GM19193 (cell line): Measurements from ENCODE around the gene FRMD4A.

Experiments
- POLR2A ChIP-seq: IDR thresholded peaks from 4 replicates; pipeline ENCODE4 v1.6.1; 2011; ENCODE audit not compliant: insufficient read depth, insufficient read length; ENCODE audit errors: extremely low read depth

The FRMD4A gene

DNA sequence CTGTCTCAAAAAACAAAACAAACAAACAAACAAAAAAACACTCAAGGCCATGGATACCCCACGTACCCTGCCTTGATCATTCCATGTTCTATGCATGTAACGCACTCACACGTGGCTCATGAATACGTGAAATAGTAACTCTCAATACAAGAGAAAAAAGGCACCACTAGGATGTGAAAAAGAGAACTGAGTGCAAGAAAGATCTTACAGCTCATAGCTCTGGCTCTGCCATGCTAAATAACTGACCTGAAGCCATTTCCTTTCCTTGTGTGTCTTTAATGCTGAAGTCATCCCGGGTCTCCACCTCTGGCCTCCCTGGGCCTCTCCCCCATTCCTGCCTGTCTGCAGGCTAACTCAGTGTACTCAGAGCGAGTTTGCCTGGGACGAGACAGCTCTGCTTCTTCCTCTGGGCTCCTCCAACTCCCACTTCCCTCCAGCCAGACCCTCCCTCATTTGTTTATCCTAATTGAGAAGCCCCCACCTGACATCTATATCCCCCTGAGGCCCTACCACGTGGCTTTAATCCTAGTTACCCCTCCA lies 626.7 kb downstream of the FRMD4A start:
- no peak for TF ChIP-seq POLR2A

DNA sequence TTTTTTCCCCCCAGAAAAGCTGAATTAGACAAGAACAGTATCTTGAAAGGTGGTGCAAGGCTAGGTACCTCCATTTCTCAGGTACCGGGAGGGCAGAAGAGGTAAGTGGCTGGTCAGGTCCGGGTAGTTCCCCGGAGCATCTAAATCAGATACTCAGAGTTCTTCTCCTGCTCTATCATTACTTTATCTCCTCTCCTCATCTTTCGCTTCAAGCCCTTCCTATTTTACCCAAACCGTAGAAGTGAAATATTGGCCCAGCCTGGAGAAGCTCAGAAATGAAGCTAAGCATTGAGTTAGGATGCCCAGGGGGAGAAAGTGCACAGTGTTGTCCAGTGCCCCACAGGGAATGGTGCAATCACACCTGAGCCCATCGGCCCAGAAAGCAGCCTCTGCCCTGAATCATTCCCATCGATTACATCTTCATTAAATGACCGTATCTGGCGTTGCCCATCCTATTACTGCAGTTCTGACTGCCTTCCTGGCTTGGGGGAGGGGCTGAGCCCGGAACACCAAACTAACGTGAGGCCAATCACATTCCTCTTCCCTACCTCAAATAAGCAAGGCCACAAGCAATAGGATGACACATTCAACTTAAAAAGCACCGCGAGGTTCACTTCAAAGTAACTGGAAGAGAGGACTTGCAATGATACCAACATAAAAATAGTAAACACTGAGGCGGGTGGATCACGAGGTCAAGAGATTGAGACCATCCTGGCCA lies 627.5 kb downstream of the FRMD4A start:
- TF ChIP-seq POLR2A = no peak

DNA sequence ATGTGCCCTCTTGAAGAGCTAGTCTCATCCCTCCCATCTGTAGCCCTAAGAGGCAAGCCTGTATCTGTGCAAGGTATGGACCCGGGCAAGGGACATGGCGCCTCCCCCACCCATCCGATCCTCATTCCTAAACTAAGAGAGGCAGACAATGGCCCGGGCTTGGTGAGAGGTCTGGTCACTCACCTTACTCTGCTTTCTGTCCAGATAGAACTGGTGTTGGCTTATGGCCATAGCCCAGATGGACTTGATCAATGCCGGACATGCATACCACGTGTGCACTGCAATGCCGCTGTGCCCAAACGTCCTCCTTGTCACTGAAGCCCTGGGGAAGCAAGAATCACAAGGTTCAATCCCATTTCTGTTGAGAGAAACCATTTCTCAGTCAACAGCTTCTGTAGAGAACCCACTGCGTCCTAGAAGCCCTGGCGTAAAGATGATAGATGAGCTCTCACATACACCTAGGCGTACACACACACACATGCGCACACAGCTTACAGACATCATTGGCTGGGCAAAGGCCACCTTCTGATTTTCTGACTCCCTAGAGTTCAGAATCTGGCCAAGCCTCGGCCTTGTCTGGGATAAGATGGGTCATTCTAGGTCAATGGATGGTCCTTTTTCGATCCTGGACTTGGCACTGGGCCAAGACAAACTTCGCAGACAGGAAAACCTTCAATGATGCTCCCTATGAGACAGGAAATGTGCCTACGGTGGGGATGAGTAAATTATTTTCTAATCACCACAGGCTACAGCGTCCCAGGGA lies 629.4 kb downstream of the FRMD4A start:
- TF ChIP-seq POLR2A = no peak

DNA sequence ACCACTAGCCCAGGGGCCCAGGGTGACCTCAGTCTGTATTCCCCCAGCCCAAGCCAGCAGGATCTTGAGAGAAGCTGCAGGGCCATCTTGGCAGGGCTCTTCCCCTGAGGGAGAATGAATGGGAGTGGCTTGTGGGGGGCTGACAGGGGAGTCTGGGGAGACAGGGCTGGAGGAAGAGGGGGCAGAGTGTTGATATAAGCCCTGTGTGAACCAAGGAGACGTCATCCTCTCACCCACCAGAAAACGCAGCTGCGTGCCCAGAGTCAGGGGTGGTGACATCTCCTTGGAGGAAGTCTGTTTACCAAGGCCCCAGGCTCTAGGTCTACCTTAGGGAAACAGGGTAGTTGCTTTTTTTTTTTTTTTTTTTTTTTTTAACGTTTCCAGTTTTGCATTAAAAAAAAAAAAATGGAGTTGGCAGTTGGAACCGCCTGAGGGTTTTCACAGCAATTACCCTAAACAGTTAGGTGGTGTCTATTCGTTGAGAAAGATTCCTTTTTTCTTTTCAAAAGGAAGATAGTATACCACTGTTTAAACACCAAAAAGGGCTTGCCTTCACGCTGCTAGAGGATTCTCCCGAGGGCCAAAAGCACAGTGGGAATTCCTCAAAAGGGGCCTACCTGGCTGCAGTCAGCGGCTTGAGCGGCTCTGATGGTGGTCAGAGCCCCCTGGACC lies 630.1 kb downstream of the FRMD4A start:
- no peak for TF ChIP-seq POLR2A

DNA sequence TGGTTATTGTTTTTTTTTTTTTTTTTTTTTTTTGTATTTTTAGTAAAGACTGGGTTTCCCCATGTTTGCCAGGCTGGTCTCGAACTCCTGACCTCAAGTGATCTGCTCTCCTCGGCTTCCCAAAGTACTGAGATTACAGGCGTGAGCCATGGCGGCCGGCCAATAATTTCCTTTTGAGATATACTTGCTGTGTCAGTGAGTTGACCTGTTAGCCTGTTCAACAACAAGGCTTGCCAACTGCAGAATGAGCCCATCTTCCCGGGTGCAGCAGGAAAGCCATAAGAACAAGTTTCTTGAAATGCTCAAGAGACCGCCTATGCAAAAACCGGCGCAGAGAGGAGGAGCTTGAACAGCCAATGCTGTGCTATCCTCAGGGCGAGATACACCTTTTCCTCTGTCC lies 631.5 kb downstream of the FRMD4A start:
- no peak for TF ChIP-seq POLR2A

DNA sequence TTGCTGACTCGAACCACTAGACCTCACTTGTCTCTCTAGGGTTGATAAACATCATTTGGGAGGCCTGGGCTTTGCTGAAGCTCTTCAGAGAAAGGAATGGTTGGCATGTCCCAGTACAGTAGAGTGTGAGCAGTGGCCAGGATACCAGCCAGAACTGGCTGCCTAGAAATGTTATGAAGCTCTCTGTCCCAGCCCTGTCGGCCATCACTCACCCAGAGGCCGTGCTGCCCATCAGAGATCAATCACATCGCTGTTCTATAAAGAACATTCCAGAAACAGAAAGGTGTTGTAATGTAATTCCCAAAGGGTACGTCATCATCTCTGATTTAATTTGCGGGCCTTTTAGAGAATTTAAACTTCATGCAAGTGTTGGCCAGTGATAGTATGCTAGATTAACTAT lies 632.5 kb downstream of the FRMD4A start:
- TF ChIP-seq POLR2A = no peak

DNA sequence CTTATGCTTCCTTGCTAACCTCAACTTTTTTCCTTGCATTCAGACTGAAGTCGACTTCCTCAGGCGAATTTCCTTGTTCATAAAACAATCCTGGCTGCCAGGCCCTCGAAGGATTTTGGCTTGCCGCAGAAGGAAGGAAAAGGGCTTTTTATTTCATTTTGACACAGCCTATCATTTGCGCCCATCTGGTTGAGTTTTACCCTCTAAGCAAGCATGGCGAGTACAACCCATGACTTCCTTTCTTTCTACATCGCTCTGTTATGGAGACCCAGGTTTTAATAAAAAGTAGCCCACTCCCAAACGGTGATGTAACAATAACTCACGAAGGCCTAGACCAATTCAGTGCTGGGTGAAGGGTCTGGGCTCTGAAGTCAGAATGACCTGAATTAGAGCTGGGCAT lies 634.7 kb downstream of the FRMD4A start:
- no peak for TF ChIP-seq POLR2A

DNA sequence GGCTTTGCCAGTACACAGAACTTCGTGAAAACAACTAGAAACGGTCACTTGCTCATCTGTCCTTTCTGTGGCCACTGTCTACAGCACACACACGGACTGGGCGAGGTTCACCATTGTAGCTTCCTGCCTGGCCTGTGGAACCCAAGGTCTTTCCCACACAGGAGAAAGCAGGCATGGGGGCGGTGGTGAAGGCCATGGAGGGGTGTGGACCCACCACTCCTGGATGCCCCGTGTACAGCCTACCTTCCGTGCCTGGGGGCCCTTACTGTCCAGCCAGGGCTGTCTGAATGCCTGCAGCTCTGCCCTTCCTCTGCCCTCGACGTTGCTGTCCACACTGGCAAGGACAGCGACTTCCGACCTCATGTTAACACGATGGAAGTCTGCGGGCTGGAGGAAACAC lies 635.1 kb downstream of the FRMD4A start:
- no peak for TF ChIP-seq POLR2A

DNA sequence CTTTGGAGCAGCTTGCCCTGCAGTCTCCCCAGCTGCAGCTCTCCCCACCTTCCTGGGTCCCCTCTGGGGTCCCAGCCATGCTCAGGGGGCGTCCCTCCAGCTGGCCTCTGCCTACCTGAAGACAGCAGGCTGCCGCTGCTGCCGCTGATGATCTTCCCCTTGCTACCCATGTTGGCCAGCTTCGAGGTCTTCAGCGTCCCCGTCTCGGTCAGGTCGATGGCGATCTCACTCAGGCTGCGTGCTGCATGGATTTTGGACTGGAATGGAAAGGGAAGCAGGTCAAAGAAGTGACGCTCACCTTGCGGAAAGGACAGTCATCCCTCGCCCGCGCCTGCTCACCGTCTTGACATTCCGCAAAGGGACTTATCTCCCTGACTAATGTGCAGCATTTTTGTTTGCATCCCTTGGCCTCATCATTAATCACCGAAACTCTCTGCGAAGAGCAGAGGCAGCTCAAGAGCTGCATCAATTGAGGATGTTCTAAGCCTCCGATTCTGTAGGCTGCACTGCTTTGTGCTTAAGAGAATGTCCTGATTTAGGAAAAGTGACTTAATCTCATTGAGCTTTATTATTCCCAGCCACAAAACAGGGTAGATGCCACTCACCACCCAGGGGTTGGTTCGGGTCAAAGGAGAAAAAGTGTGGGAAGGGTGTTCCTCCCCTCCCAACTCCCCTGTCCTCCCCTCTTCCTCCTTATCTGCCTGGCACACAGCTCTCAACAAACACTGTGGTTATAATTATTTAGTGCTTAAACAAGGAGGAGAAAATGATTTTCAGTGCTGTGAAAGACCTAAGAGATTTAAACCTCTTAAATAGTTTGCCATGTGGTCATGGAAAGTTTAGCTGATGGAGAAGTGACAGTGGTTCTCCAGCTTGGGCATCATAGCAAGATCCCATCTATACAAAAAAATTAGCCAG lies 636.7 kb downstream of the FRMD4A start:
- no peak for TF ChIP-seq POLR2A

DNA sequence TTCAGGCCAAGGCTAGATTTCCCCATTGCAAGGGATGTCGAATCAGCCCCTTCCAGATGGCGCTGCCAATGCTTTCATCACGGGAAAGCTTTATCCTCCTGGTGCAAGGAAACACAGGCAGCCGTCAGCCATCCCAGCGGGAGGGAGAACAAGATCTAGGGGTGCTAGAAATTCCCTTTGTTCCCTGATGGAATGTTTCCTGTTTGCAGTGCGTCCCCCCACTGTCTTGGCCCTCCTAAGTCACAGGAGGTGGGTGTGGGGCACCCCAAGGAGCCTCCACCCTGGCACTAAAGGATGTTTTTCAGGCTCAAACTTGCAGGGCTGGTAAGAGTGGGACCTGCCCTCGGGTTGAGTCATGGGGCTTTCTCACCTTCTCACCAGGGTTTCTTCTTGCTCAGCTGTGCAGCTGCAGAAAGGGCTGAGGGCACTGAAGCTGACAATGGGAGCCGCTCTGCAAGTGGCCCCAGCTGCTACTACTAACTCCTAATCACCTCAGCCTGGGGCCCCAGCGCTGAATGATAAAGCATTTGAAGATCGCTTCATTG lies 640.4 kb downstream of the FRMD4A start:
- no peak for TF ChIP-seq POLR2A

DNA sequence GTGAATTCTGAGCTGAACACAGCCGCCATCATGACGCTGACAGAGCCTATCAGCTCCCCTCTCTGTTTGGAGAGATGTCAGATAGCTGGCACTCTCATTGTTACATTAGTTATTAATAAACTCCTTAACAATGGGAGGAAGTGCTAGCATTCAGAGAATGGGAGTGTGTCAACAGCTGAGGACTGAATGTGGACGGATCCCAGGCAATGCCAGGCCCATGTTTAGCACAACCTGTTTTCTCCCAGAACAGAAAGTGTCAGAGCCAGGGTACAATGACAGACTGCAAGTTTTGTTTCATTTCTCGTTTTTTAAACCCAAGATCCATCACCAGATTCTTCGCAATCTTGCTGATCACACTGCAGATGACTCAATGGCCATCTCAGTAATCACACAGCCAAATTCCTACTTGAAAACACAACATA lies 644.4 kb downstream of the FRMD4A start:
- TF ChIP-seq POLR2A = no peak

DNA sequence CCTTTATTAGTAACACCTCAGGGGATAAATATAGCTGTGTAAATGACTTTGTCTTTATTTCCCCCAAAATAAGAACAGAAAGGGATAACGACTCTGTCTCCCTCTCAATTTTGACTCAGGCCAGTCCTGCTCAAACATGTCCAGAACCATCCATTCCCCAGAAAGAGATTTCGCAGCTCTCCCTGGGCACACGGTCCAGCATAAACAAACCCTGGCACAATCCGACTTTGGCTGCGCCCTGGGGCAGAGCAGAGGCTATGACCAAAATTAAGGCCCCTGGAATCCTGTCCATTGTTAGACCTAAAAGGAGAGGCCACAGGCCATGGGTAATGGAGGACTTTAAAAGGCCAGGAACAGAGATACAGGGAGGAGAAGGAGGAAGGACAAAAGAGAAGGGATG lies 644.8 kb downstream of the FRMD4A start:
- no peak for TF ChIP-seq POLR2A

DNA sequence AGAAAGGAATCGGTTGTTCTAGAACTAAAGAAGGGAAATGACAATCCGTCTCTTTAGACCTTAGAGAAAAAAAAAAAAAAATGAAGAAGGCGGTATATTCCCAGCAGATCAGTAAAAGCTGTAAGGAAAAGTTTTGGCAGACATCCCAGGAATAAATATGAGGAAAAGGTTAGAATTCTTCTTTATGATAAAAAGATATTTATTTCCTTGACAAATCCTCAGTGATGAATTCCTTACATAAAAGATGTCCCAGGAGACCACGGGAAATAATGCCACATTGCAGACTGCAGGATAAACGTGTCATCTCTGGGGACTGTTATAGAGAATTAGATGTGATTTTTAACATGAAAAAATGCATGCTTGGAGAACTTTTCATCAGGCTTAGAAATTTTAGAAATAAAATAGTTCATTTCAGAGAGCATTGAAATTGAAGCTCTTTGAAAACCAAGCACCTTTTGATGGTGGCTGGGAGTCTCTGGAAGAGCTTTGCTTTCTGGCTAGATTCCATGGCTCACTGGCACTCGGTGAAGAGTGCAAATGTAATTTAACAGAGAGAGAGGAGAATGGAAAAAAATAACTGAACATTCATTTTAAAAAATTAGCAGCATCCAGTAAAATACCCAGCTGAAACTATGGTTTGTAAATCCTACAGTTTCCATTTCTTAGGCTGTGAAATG lies 645.8 kb downstream of the FRMD4A start:
- TF ChIP-seq POLR2A = no peak
